SK-N-SH (cell line): ENCODE data around the gene GRK5. TPM values are rescaled to one million over a fixed set of nuclear protein-coding genes. Genes with fewer than 3 reads are reported as not detected.

Source experiments
- CTCF ChIA-PET: fragments of 300-600, 350-600 bp; formaldehyde crosslinking; extraction: SDS; loops from one replicate; lab custom pipeline; 2021; lab: Yijun Ruan, JAX
- POLR2A ChIA-PET: fragments of 350-600 bp; sonication (Branson Sonifier 250); formaldehyde crosslinking; extraction: SDS; loops from one replicate; lab custom pipeline; 2020; ENCODE audit warnings: antibody characterized with exemption, inconsistent platforms; lab: Yijun Ruan, JAX
- DNase-seq: peaks from one replicate; pipeline ENCODE4 v3.0.0; 2012
- H2AFZ ChIP-seq: fragments of 200-600 bp; sonication (generic); 2 replicates; pipeline ENCODE4 v1.8.1; 2016; ENCODE audit warnings: antibody characterized with exemption, mild to moderate bottlenecking, low read depth
- H3F3A ChIP-seq: fragments of 200-600 bp; sonication (generic); replicated peaks from 2 replicates; pipeline ENCODE3; 2016; ENCODE audit warnings: antibody characterized with exemption, mild to moderate bottlenecking; ENCODE audit not compliant: insufficient read depth
- H3K27ac ChIP-seq, 2 experiments: fragments of 200-500 bp in 1 of 2; fragments of 200-600 bp in 1 of 2; sonication (Bioruptor generic) in 1 of 2; sonication (generic), shearing (Covaris generic) in 1 of 2; 2 replicates each; pipeline versions ENCODE4 v1.5.1 to v1.6.1; 2014 to 2016; ENCODE audit warnings: low read depth in 2 of 2, inconsistent platforms in 1 of 2, low read length in 1 of 2, mild to moderate bottlenecking in 1 of 2, mixed read lengths in 1 of 2
- H3K27me3 ChIP-seq: fragments of 200-600 bp; sonication (generic), shearing (Covaris generic); 2 replicates; pipeline ENCODE4 v1.6.1; 2016; ENCODE audit warnings: mixed run types; ENCODE audit not compliant: insufficient read depth
- H3K36me3 ChIP-seq, 2 experiments: fragments of 200-500 bp in 1 of 2; fragments of 200-600 bp in 1 of 2; sonication (Bioruptor generic) in 1 of 2; sonication (generic) in 1 of 2; replicated peaks in 1 of 2; 2 replicates each; pipeline versions ENCODE3 to v1.5.1; 2014 to 2016; ENCODE audit warnings: low read length in 1 of 2, mild to moderate bottlenecking in 1 of 2; ENCODE audit not compliant: insufficient read depth in 2 of 2, control insufficient read depth in 1 of 2
- H3K4me1 ChIP-seq, 2 experiments: fragments of 200-500 bp in 1 of 2; fragments of 200-600 bp in 1 of 2; sonication (Bioruptor generic) in 1 of 2; sonication (generic), shearing (Covaris generic) in 1 of 2; 2 replicates each; pipeline versions ENCODE4 v1.5.1 to v1.6.1; 2014 to 2016; ENCODE audit warnings: low read depth in 1 of 2, low read length in 1 of 2, mixed run types in 1 of 2; ENCODE audit not compliant: insufficient read depth in 2 of 2, control insufficient read depth in 1 of 2
- H3K4me2 ChIP-seq: fragments of 200-600 bp; sonication (generic), shearing (Covaris generic); 2 replicates; pipeline ENCODE4 v1.6.1; 2017; ENCODE audit warnings: mixed run types
- H3K4me3 ChIP-seq, 2 experiments: fragments of 200-500 bp in 1 of 2; fragments of 200-600 bp in 1 of 2; sonication (Bioruptor generic) in 1 of 2; sonication (generic), shearing (Covaris generic) in 1 of 2; 2 replicates each; pipeline versions ENCODE4 v1.5.1 to v1.8.1; 2014 to 2016; ENCODE audit warnings: low read depth in 2 of 2, inconsistent platforms in 1 of 2, low read length in 1 of 2, mild to moderate bottlenecking in 1 of 2, mixed read lengths in 1 of 2, moderate library complexity in 1 of 2
- H3K79me2 ChIP-seq: fragments of 200-600 bp; sonication (generic); 2 replicates; pipeline ENCODE4 v1.8.1; 2017; ENCODE audit warnings: mild to moderate bottlenecking; ENCODE audit not compliant: insufficient read depth
- H3K9ac ChIP-seq: fragments of 200-600 bp; sonication (generic); 2 replicates; pipeline ENCODE4 v1.6.1; 2017; ENCODE audit warnings: mixed run types
- H3K9me2 ChIP-seq: fragments of 200-600 bp; sonication (generic); 2 replicates; pipeline ENCODE4 v1.6.1; 2017; ENCODE audit warnings: mixed run types
- H3K9me3 ChIP-seq: fragments of 200-600 bp; sonication (generic); 2 replicates; pipeline ENCODE4 v1.6.1; 2017; ENCODE audit warnings: mixed run types, mild to moderate bottlenecking, moderate library complexity
- H4K20me1 ChIP-seq: fragments of 200-600 bp; sonication (generic); 2 replicates; pipeline ENCODE4 v1.6.1; 2017; ENCODE audit warnings: mild to moderate bottlenecking, mixed run types; ENCODE audit not compliant: insufficient read depth
- CHD2 ChIP-seq: fragments of 150-350 bp; IDR thresholded peaks from 2 replicates; pipeline ENCODE4 v1.6.1; 2018; ENCODE audit warnings: low read length; ENCODE audit not compliant: partially characterized antibody
- ELF1 ChIP-seq: IDR thresholded peaks from 2 replicates; pipeline ENCODE4 v1.4.0; 2012
- FOSL2 ChIP-seq: IDR thresholded peaks from 2 replicates; pipeline ENCODE4 v1.4.0; 2012; ENCODE audit warnings: low read depth, mild to moderate bottlenecking, moderate library complexity, borderline replicate concordance
- FOXJ3 ChIP-seq: sonication (generic); formaldehyde crosslinking; IDR thresholded peaks from 2 replicates; pipeline ENCODE4 v1.5.1; 2020; ENCODE audit warnings: mild to moderate bottlenecking, missing genetic modification reagents
- FOXM1 ChIP-seq: IDR thresholded peaks from 2 replicates; pipeline ENCODE4 v1.4.0; 2012; ENCODE audit warnings: low read depth, mild to moderate bottlenecking
- GABPA ChIP-seq: IDR thresholded peaks from 2 replicates; pipeline ENCODE4 v1.4.0; 2012; ENCODE audit warnings: low read depth, mild to moderate bottlenecking
- IRF3 ChIP-seq: fragments of 150-350 bp; IDR thresholded peaks from 2 replicates; pipeline ENCODE4 v1.6.1; 2016; ENCODE audit warnings: mild to moderate bottlenecking, low read depth, low read length
- JUND ChIP-seq: IDR thresholded peaks from 2 replicates; pipeline ENCODE4 v1.4.0; 2012
- MAX ChIP-seq: IDR thresholded peaks from 2 replicates; pipeline ENCODE4 v1.4.0; 2012; ENCODE audit warnings: low read depth
- MEF2A ChIP-seq: IDR thresholded peaks from 2 replicates; pipeline ENCODE4 v1.4.0; 2012; ENCODE audit warnings: low read depth, borderline replicate concordance
- NRF1 ChIP-seq: IDR thresholded peaks from 2 replicates; pipeline ENCODE4 v1.6.1; 2012; ENCODE audit warnings: low read depth, mild to moderate bottlenecking, low read length
- POLR2AphosphoS5 ChIP-seq: IDR thresholded peaks from 2 replicates; pipeline ENCODE4 v1.6.1; 2012; ENCODE audit warnings: low read depth, low read length
- RAD21 ChIP-seq: IDR thresholded peaks from 2 replicates; pipeline ENCODE4 v1.6.1; 2012; ENCODE audit warnings: mild to moderate bottlenecking, low read length
- RCOR1 ChIP-seq: fragments of 150-350 bp; IDR thresholded peaks from 2 replicates; pipeline ENCODE4 v1.6.1; 2017; ENCODE audit warnings: antibody characterized with exemption, low read length
- RFX5 ChIP-seq: IDR thresholded peaks from 2 replicates; pipeline ENCODE4 v1.6.1; 2012; ENCODE audit warnings: mild to moderate bottlenecking, improper control_type of control experiment, low read length
- RXRA ChIP-seq: IDR thresholded peaks from 2 replicates; pipeline ENCODE4 v1.4.0; 2012; ENCODE audit warnings: low read depth, mild to moderate bottlenecking, borderline replicate concordance
- SIN3A ChIP-seq: IDR thresholded peaks from 2 replicates; pipeline ENCODE4 v1.6.1; 2012; ENCODE audit warnings: low read depth, mild to moderate bottlenecking, low read length, moderate library complexity, borderline replicate concordance
- SMC3 ChIP-seq: IDR thresholded peaks from 2 replicates; pipeline ENCODE4 v1.6.1; 2012; ENCODE audit warnings: low read depth, low read length, improper control_type of control experiment
- TAF1 ChIP-seq: IDR thresholded peaks from 2 replicates; pipeline ENCODE4 v1.6.1; 2012; ENCODE audit warnings: low read depth, mild to moderate bottlenecking, low read length, moderate library complexity, borderline replicate concordance
- TEAD4 ChIP-seq: IDR thresholded peaks from 2 replicates; pipeline ENCODE4 v1.4.0; 2012; ENCODE audit warnings: mild to moderate bottlenecking, borderline replicate concordance; ENCODE audit not compliant: insufficient read depth
- USF1 ChIP-seq: IDR thresholded peaks from 2 replicates; pipeline ENCODE4 v1.4.0; 2012; ENCODE audit warnings: low read depth, borderline replicate concordance
- USF2 ChIP-seq: fragments of 150-350 bp; IDR thresholded peaks from 2 replicates; pipeline ENCODE4 v1.6.1; 2017; ENCODE audit warnings: antibody characterized with exemption, low read length, low read depth, borderline replicate concordance
- YY1 ChIP-seq: IDR thresholded peaks from 2 replicates; pipeline ENCODE4 v1.4.0; 2012; ENCODE audit warnings: low read depth, mild to moderate bottlenecking
- WGBS: methylation state at CpG from one replicate; pipeline ENCODE4 v1.1.6; 2017; ENCODE audit warnings: low lambda C conversion rate; 5-methylcytosine and 5-hydroxymethylcytosine counted together
- polyA plus RNA-seq, 3 experiments: library from polyadenylated mRNA; depleted of rRNA; stranded (reverse); fragments of >200 nt; gene quantifications; 2 replicates each; pipeline ENCODE4 v1.2.3, GENCODE V29; 2012

The GRK5 gene
- polyA plus RNA-seq, 1 of the 3 experiments (the other 2 are of a cell fraction): 12.1 TPM

GRCh38 chr10:119299531-119299930, 92.2 kb downstream of the GRK5 start:
- Histone ChIP-seq H3F3A (no peaks in the 10 kb centered on the region), H3K27ac (no peak overlapping the region), H3K27me3 (no peaks in the 10 kb centered on the region), H3K9me3 (no peaks in the 10 kb centered on the region), H3K79me2 (no peaks in the 10 kb centered on the region), H3K9me2 (no peaks in the 10 kb centered on the region), H3K9ac (no peak overlapping the region), H3K4me3 (no peak overlapping the region), H2AFZ (no peak overlapping the region)
- no peak for TF ChIP-seq ELF1
- peak; percentile 15; the same call in 1 of the 2 replicates for TF ChIP-seq SMC3
- TF ChIP-seq RAD21: peak; percentile 47
- no peak for TF ChIP-seq RXRA
- TF ChIP-seq, all 33 proteins: peak for 2
- WGBS: 92% methylated on average over 3 of the region's 3 CpGs
- H3K4me1 ChIP-seq: peaks cover 0 to 22% of the 10 kb centered on the region in 2 experiments; a peak in 2 of 4 replicates
- ChIA-PET CTCF (interaction anchor here (1.4 kb wide), 1 partner anchor 90 kb away, joined by 3 read pairs; no protein-coding TSS in a partner anchor), POLR2A (no interaction called here)
- no peaks in the 10 kb centered on the region for H3K36me3 ChIP-seq
- H4K20me1 ChIP-seq: no peaks in the 10 kb centered on the region
- no peak for DNase-seq
- no peak overlapping the region for H3K4me2 ChIP-seq

DNA sequence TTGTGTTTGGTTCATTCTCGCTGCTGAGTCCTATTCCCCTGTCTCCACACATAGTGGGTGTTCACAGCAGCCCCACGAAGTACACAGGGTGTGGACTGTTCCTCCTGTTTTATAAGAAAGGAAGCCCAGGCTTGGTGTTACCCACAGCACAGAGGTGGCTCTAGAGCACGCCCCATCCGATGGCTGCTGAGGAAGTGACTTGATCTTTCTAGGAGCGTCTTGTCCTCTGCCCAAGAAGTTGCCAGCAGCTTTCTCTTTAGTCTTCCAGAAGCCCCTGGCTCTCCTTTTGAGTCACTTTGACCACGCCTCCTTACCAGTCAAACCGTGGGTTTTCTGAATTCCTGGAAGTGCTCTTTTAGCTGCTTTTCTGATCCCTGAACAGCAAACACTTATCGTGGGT, 94.0 kb downstream of the GRK5 start:
- CTCF ChIA-PET: interaction anchor here (0.7 to 2.3 kb wide), 4 partner anchors 63 to 144 kb away, joined by 3 to 8 read pairs (median 6); partner anchors contain the start of gene GRK5
- DNase-seq: no peak
- Histone ChIP-seq H3K79me2 (no peaks in the 10 kb centered on the region), H3K27ac (no peak overlapping the region), H3F3A (peaks cover 11% of the 10 kb centered on the region), H3K9me2 (no peaks in the 10 kb centered on the region), H3K4me2 (no peak overlapping the region), H3K4me1 (peaks cover 2 to 29% of the 10 kb centered on the region in 2 experiments; a peak in 2 of 4 replicates), H2AFZ (no peak overlapping the region), H3K4me3 (no peak overlapping the region), H3K36me3 (no peaks in the 10 kb centered on the region), H3K9ac (no peak overlapping the region), H3K27me3 (no peaks in the 10 kb centered on the region), H4K20me1 (no peaks in the 10 kb centered on the region), H3K9me3 (no peaks in the 10 kb centered on the region)
- POLR2A ChIA-PET: no interaction called here
- WGBS: 81% methylated on average over 8 of the region's 8 CpGs
- TF ChIP-seq GABPA (no peak), FOXM1 (no peak), FOSL2 (no peak), MEF2A (no peak), MAX (no peak), YY1 (no peak), NRF1 (no peak), ELF1 (no peak), CHD2 (no peak), POLR2AphosphoS5 (no peak), FOXJ3 (CRISPR knock-in tag) (no peak), JUND (no peak)

- Histone ChIP-seq H3K4me1 (peaks cover 8 to 34% of the 10 kb centered on the region in 2 experiments; a peak in 2 of 4 replicates), H3K27ac (no peak overlapping the region), H3K27me3 (no peaks in the 10 kb centered on the region), H3K4me3 (no peak overlapping the region), H3K36me3 (no peaks in the 10 kb centered on the region), H4K20me1 (no peaks in the 10 kb centered on the region), H3K9me2 (no peaks in the 10 kb centered on the region), H2AFZ (no peak overlapping the region), H3K4me2 (no peak overlapping the region), H3K9ac (no peak overlapping the region), H3K79me2 (no peaks in the 10 kb centered on the region), H3K9me3 (no peaks in the 10 kb centered on the region), H3F3A (peaks cover 19% of the 10 kb centered on the region)
- CTCF ChIA-PET: interaction anchor here (1.9 to 2.3 kb wide), 3 partner anchors 93 to 143 kb away, joined by 6 to 8 read pairs (median 6); partner anchors contain the start of gene GRK5
- POLR2A ChIA-PET: no interaction called here
- 86% methylated on average over 2 of the region's 3 CpGs for WGBS
- no peak for DNase-seq
- TF ChIP-seq TAF1: no peak
- TF ChIP-seq RFX5: no peak
- no peak for TF ChIP-seq USF1
- TF ChIP-seq IRF3: no peak
- no peak for TF ChIP-seq USF2
- TF ChIP-seq TEAD4: no peak
- no peak for TF ChIP-seq CHD2
- no peak for TF ChIP-seq SIN3A
- TF ChIP-seq RCOR1: no peak
Measured at GRCh38 chr10:119302172-119302571, 94.8 kb downstream of the GRK5 start.
